Gastroesophageal sphincter (tissue), 3 donors: ENCODE measurements around the gene SETD4.

Experiments used
- CTCF ChIP-seq, 4 experiments: fragments of 200-600 bp in 2 of 4; fragments of 450-650 bp in 2 of 4; sonication (generic) in 1 of 4; IDR thresholded peaks; one replicate each; pipeline ENCODE4 v1.5.1; 2017 to 2019; ENCODE audit warnings: antibody characterized with exemption in 4 of 4, mild to moderate bottlenecking in 2 of 4, moderate library complexity in 2 of 4
- EP300 ChIP-seq: sonication (generic); formaldehyde crosslinking; IDR thresholded peaks from one replicate; pipeline ENCODE4 v1.6.1; 2017; ENCODE audit warnings: antibody characterized with exemption, mild to moderate bottlenecking
- POLR2A ChIP-seq, 2 donors: fragments of 450-650 bp; IDR thresholded peaks; one replicate each; pipeline ENCODE4 v1.6.1; 2017; ENCODE audit warnings: antibody characterized with exemption in 2 of 2, mild to moderate bottlenecking in 2 of 2, moderate library complexity in 1 of 2
- POLR2AphosphoS5 ChIP-seq: sonication (generic); formaldehyde crosslinking; IDR thresholded peaks from one replicate; pipeline ENCODE4 v1.6.1; 2017; ENCODE audit warnings: antibody characterized with exemption

- TF ChIP-seq CTCF (IDR thresholded peaks at IDR 0.05) (no peak), POLR2A (IDR thresholded peaks at IDR 0.05) (no peak), POLR2AphosphoS5 (no peak), EP300 (no peak)
These were observed 19.3 kb upstream of the SETD4 start for GRCh38 chr21:36079671-36080070.
